OCI-M1 (cell line): ENCODE measurements around the gene MAPKAP1.
A peak's percentile ranks its signal among the peaks of the same experiment; 100 is the strongest.
"Not testable (repeated sequence)": the region's sequence is repeated elsewhere in the genome, so short reads cannot be mapped to it uniquely, and the experiment has no call there.

Source experiments
- DNase-seq: peaks from one replicate; lab custom pipeline; 2025; lab: John Stamatoyannopoulos, UW

Gene MAPKAP1

GRCh38 chr9:125603478-125604021 lies 103.5 kb downstream of the MAPKAP1 start:
- DNase-seq: no peak

GRCh38 chr9:125601961-125602360 lies 105.0 kb downstream of the MAPKAP1 start:
- no peak for DNase-seq

DNA sequence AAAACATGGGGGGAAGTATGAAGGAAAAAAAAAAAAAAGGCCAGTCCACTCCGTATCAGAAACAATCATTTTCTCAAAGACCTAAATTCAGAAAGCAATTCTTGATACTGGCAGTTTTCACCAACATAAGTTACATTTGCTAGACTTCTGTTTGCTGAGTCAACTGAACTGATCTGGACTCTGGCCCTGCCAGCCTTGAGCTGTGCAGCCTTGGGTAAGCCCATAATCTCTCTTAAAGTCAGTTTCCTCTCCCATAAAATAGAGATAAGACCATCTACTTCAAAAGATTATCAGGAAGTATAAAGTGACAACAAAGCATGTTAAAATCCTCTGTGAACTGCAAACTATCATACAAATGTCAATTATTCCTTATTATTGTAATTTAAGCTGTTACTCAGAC lies 106.8 kb downstream of the MAPKAP1 start:
- DNase-seq: peak; percentile 9

DNA sequence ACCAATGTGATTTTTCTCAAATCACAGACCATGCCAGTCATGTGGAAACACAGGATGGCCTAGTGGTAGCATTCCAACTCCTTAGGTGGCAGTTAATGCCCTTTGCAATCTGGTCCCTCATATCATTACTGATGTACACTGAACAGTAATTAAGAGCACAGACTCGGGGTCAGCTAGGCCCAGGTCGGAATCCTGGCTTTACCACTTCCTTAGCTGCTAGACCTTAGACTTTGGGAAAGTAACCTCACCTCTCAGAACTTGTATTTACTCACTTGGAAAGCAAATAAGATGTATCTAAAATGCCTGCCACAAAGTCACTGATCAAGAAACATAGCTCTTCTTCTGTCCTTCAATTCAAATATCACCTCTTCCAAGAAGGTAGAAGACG lies 112.8 kb downstream of the MAPKAP1 start:
- no peak for DNase-seq

- no peak for DNase-seq
These were observed 113.3 kb downstream of the MAPKAP1 start for GRCh38 chr9:125593581-125594222.

DNA sequence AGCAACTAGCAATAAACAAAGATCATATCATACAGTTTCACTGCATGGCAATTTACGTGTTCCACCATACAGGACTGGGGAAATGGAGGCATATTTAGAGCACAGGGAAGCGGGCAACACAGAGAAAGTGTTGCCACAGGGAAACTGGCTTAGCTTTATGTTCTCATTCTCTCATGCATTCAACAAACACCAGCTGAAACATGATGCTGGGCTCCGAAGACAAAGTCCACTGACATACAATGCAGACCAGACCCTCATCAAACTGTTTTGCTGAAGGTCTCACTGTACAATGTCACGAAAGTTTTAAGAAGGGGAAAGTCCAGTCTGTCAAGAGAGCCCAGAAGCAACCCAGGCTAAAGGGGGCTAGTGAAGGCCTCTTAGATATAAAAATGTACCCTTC lies 115.1 kb downstream of the MAPKAP1 start:
- DNase-seq: no peak

- DNase-seq: no peak
These were observed 115.8 kb downstream of the MAPKAP1 start for GRCh38 chr9:125591245-125591644.

GRCh38 chr9:125589287-125589686 lies 117.7 kb downstream of the MAPKAP1 start:
- no peak for DNase-seq

DNA sequence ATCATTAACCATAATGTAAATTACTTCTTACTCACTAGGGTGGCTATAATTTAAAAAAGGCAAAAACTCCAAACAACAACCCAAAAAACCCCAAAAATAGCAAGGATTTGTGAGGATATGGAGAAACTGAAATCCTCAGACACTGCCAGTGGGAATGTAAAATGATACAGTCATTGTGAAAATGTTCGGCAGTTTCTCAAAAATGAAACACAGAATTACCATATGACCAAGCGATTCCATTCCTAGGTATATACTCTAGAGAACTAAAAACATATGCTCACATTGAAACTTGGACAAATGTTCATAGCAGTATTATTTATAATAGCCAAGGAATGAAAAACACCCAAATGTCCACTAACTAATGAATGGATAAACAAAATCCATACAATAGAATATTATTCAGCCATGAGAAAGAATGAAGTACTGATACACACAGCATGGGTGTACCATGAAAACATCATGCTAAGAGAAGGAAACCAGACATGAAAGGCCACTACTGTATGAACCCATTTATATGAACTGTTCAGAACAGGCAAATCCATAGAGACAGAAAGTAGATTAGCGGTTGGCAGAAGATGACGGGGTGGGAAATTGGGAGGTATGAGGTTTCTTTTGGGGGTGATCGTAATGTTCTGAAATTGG lies 119.1 kb downstream of the MAPKAP1 start:
- no peak for DNase-seq

- DNase-seq: no peak
These were observed 120.9 kb downstream of the MAPKAP1 start for GRCh38 chr9:125586172-125586511.

GRCh38 chr9:125585503-125586171 lies 121.4 kb downstream of the MAPKAP1 start:
- no peak for DNase-seq

GRCh38 chr9:125580701-125581286 lies 126.2 kb downstream of the MAPKAP1 start:
- DNase-seq: no peak

DNA sequence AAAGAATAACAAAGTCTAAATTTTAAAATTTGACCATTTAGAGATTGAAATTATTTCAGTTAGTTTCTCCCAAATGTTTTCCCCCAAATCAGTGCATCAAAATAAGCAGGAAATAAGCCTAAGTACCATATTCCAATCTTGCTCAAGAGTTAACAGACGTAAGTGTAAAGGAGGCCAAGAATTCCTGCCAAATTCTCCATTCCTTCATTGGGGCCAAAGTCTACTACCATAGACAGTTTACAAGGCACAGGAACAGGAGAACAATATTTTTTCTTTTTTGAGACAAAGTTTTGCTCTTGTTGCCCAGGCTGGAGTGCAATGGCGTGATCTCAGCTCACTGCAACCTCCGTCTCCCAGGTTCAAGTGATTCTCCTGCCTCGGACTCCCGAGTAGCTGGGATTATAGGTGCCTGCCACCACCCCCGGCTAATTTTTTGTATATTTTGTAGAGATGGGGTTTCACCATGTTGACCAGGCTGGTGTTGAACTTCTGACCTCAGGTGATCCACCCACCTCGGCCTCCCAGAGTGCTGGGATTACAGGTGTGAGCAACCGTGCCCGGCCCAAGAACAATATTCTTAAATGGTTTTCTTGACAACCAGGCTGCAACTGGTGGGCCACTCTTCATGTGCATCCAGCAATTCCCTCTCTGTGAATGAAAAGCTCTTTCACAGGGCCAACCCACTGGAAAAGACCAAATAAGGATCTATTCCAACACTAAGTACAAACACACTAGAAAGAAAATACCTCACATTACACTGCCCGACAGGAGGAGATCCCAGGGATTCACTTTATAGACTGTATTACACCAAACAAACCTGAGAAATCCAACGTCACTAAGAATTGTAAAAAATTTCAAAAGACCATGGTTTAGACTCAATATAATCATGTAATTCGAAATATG lies 127.7 kb downstream of the MAPKAP1 start:
- no peak for DNase-seq

DNA sequence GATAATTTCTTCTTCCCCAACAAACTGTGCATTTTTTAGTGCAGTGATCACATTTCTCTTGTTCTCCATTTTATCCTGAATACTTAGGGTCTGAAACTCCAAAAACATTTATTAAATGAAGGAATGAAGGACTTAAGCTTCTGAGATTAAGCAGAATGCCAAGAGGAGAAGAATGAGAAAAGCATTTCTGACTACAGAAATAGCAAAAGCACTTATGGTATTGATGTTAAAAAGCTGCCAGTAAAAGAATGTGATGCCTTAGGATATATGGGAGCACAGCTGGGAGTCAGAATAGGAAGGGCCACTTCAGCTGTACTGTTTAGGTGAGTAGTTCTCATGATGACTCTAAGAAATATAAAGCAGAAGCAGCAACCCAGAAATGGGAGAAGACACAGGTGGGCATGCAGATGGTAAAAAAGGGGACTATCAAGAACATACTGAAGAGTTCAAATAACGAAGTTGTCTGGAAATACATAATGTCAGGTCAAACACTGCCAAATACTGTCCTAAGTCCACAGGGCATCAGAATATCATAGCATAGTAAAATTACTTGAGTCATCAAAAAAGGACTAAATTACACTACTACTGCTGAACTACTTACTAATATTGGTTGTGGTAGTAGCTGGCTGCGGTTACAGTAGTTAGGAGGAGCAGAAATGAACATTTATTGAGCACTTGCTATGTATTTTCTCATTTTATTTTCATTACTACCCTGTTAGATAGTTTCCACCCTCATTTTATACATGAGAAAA lies 132.7 kb downstream of the MAPKAP1 start:
- no peak for DNase-seq

DNA sequence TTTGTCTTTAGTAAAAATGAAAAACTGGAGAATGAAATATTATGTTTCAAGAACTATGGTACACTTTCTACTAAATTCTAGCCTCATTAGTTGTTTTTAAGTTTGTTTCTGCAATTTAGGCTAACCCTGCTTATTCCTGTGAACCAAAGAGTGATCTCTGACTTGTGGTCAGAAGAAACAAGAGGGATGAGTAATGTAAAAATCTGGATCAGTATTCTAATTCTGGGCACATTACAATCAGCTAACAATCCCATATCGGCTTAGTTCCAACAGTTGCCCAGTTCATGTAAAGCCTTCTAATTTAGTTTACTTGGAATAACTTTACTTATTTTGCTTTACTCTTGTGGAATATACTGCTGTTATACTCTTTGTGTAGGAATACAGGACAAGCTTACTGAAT lies 134.5 kb downstream of the MAPKAP1 start:
- not testable (repeated sequence) for DNase-seq

DNA sequence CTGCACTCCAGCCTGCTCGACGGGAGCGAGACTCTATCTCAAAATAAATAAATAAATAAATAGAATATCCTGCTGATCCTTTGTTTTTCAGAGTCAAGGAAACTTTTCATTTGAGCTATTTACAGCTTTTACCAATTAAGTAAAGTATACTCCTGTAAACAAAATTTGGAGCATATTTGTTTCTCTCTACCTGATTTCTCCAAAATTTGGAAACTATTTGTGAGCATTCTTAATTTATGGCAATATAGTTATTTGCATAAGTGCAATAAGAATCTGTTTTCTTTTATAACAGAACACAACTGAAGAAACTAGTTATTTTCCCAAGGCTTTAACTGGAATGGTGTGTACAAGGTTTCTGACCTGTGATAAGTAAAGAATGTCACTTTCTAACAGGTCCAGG lies 135.2 kb downstream of the MAPKAP1 start:
- peak; percentile 5 for DNase-seq

GRCh38 chr9:125570246-125570645 lies 136.8 kb downstream of the MAPKAP1 start:
- DNase-seq: no peak

DNA sequence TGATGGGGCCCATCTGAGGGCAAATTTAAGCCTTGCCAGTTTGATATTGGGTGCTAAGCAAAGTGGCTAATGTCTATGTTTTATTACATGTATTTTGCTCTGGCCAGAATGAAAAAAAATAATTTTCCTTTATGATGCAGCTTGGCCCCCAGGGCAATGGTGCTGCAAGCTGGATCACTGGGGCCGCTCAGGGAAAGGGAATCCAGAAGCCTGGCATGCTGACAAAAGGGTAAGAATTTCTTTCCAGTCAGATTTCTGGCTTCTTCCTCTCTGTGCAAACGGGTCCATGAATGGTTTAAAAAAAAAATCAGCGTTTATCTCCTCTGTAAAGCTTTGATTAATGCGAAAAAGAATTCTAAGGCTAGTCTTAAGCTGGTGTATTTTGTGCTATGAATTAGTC lies 138.4 kb downstream of the MAPKAP1 start:
- DNase-seq: no peak

- not testable (repeated sequence) for DNase-seq
These were observed 141.0 kb downstream of the MAPKAP1 start for GRCh38 chr9:125566051-125566450.

DNA sequence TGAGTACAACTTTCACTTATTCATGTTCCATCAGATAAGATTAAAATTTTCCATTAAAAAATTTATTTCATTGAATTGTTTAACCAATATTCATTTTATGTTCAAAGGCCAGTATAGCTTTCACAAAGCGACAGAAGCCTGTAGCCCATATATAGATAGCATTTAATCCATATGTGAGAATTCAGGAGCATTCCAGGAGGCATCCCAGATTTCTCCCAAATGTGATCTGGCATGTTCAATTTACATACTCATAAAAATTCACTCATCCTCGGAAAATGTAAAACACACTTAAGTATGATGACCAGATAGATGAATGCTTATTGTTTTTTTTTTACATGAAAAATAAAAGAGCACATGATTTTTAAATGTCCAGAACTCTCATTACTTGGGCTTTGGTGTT lies 141.9 kb downstream of the MAPKAP1 start:
- DNase-seq: no peak

DNA sequence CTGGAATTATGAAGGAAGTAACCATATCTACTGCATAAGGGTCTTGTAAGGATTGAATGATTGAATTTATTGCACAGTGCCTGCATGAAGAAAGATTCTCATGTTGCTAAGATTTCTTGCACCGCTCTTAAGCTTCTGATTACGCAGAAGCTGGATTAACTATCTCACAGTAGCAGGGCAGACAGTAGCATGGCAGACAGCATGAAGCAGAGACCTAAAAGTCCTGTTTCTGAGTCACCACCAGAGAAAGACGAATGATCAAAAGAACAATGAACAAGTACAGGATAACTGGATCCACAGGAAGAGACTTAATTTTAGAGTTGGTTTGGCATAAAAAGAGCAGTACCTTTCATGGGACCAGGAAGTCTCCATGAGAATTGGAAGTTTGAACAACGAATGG lies 142.4 kb downstream of the MAPKAP1 start:
- no peak for DNase-seq
